GM18499 (cell line): Measurements from ENCODE around the gene ISYNA1.

Experiments used
- ATAC-seq: cut with Tn5 transposase; IDR thresholded peaks from one replicate; pipeline ENCODE4 v1.9.1; 2021; ENCODE audit warnings: moderate number of reproducible peaks; ENCODE audit not compliant: insufficient read depth, unreplicated experiment

Gene ISYNA1

GRCh38 chr19:18437491-18438330 is at the start of gene ISYNA1:
ISYNA1 (minus strand) TSS chr19:18438133; CDS start chr19:18437979, 154 bp downstream.
- no peak for ATAC-seq

GRCh38 chr19:18486746-18487145 is 48.8 kb upstream of the ISYNA1 start:
- ATAC-seq, result no peak

- no peak for ATAC-seq
Measured at GRCh38 chr19:18484992-18485391, 47.1 kb upstream of the ISYNA1 start.

- ATAC-seq, result no peak
Measured at GRCh38 chr19:18483119-18483890, 45.4 kb upstream of the ISYNA1 start.

- no peak for ATAC-seq
Measured at GRCh38 chr19:18481505-18482222, 43.7 kb upstream of the ISYNA1 start.

- ATAC-seq, result no peak
Measured at GRCh38 chr19:18480006-18480691, 42.2 kb upstream of the ISYNA1 start.

GRCh38 chr19:18478545-18479311 is 40.8 kb upstream of the ISYNA1 start:
- ATAC-seq, result no peak

- ATAC-seq, result no peak
Measured at GRCh38 chr19:18477974-18478373, 40.0 kb upstream of the ISYNA1 start.

- no peak for ATAC-seq
Measured at GRCh38 chr19:18477042-18477779, 39.3 kb upstream of the ISYNA1 start.

- no peak for ATAC-seq
Measured at GRCh38 chr19:18476507-18477041, 38.6 kb upstream of the ISYNA1 start.

GRCh38 chr19:18475762-18476331 is 37.9 kb upstream of the ISYNA1 start:
- no peak for ATAC-seq

- ATAC-seq, result no peak
Measured at GRCh38 chr19:18475004-18475453, 37.1 kb upstream of the ISYNA1 start.

GRCh38 chr19:18474366-18474887 is 36.5 kb upstream of the ISYNA1 start:
- no peak for ATAC-seq

- no peak for ATAC-seq
Measured at GRCh38 chr19:18473706-18474087, 35.8 kb upstream of the ISYNA1 start.

GRCh38 chr19:18473003-18473705 is 35.2 kb upstream of the ISYNA1 start:
- no peak for ATAC-seq

GRCh38 chr19:18470787-18471186 is 32.9 kb upstream of the ISYNA1 start:
- no peak for ATAC-seq

GRCh38 chr19:18469069-18469846 is 31.3 kb upstream of the ISYNA1 start:
- no peak for ATAC-seq
